Measurements from ENCODE around the gene TNFRSF14.

DNA sequence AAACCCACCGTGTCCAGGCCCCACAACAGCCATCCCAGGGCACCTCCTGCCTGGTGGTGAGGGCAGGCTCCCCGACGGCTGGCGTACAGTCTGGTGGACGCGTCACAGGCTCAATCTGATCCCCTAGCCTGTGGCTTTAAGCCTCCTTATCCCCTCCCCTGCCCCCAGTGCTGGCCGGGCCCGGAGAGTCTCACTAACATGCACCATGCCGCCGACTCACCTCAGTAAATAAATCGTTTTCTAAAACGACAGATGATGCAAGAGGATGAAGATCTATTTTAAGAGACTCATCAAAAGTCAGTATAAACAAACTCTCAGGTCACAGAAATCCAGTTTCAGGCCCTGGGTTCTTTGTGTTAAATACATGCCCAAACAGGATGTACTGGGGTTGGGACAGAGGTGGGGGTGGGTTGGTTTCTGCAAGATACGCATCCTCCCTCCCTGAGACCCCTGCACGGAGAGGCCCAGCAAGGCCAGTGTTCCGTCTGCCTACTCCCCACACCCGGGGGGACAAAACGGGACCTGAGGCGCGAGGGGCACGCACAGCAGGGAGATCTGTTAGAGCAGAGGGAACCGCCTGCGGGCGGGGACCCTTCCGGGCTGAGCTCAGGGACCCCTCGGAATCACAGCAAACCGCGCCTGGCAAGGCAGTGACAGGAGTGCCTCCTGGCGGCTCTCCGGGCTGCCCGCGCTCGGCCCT lies 32.8 kb upstream of the TNFRSF14 start:
- TF ChIP-seq, protein P1, sequence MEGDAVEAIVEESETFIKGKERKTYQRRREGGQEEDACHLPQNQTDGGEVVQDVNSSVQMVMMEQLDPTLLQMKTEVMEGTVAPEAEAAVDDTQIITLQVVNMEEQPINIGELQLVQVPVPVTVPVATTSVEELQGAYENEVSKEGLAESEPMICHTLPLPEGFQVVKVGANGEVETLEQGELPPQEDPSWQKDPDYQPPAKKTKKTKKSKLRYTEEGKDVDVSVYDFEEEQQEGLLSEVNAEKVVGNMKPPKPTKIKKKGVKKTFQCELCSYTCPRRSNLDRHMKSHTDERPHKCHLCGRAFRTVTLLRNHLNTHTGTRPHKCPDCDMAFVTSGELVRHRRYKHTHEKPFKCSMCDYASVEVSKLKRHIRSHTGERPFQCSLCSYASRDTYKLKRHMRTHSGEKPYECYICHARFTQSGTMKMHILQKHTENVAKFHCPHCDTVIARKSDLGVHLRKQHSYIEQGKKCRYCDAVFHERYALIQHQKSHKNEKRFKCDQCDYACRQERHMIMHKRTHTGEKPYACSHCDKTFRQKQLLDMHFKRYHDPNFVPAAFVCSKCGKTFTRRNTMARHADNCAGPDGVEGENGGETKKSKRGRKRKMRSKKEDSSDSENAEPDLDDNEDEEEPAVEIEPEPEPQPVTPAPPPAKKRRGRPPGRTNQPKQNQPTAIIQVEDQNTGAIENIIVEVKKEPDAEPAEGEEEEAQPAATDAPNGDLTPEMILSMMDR (IDR thresholded peaks at IDR 0.05; ENCODE audit: insufficient read depth, low read length, poor library complexity, severe bottlenecking) = no peak
- no peak for TF ChIP-seq EZH2phosphoT487 (conservative IDR thresholded peaks at IDR 0.05; ENCODE audit: low read length)
